GM10248 (cell line): ENCODE measurements around the gene GPS1.

Source experiments
- CTCF ChIA-PET: fragments of 300-600 bp; sonication (Branson Sonifier 250); formaldehyde crosslinking; extraction: SDS; loops from one replicate; lab custom pipeline; 2021; ENCODE audit warnings: antibody characterized with exemption; lab: Yijun Ruan, JAX
- POLR2A ChIA-PET: fragments of 350-650 bp; sonication (Branson Sonifier 250); formaldehyde crosslinking; extraction: SDS; loops from one replicate; lab custom pipeline; 2020; ENCODE audit warnings: antibody characterized with exemption; lab: Yijun Ruan, JAX
- DNase-seq: peaks from one replicate; pipeline ENCODE4 v3.0.0; 2012; ENCODE audit errors: extremely low spot score
- CTCF ChIP-seq: IDR thresholded peaks from 2 replicates; pipeline ENCODE4 v1.5.1; 2012; ENCODE audit warnings: mild to moderate bottlenecking, low read depth; ENCODE audit errors: extremely low read depth, missing control alignments, control extremely low read depth

GPS1 gene

GRCh38 chr17:82101301-82101715, 49.6 kb downstream of the GPS1 start:
- CTCF ChIA-PET, result no interaction called here
- DNase-seq, result no peak
- TF ChIP-seq CTCF, result no peak
- POLR2A ChIA-PET, result no interaction called here

- ChIA-PET CTCF (interaction anchor here (1.6 kb wide), 1 partner anchor 11 kb away, joined by 5 read pairs; no protein-coding TSS in a partner anchor), POLR2A (no interaction called here)
- DNase-seq, result no peak
- TF ChIP-seq CTCF, result no peak
Measured at GRCh38 chr17:82101767-82102679, 50.3 kb downstream of the GPS1 start.

GRCh38 chr17:82103553-82104451, 52.1 kb downstream of the GPS1 start:
- DNase-seq, result no peak
- ChIA-PET POLR2A (interaction anchor here (0.6 kb wide), 1 partner anchor 11 kb away, joined by 3 read pairs; no protein-coding TSS in a partner anchor), CTCF (interaction anchor here (0.9 to 1.9 kb wide), 5 partner anchors 10 to 144 kb away, joined by 3 to 5 read pairs (median 3); no protein-coding TSS in a partner anchor)
- no peak for TF ChIP-seq CTCF

DNA sequence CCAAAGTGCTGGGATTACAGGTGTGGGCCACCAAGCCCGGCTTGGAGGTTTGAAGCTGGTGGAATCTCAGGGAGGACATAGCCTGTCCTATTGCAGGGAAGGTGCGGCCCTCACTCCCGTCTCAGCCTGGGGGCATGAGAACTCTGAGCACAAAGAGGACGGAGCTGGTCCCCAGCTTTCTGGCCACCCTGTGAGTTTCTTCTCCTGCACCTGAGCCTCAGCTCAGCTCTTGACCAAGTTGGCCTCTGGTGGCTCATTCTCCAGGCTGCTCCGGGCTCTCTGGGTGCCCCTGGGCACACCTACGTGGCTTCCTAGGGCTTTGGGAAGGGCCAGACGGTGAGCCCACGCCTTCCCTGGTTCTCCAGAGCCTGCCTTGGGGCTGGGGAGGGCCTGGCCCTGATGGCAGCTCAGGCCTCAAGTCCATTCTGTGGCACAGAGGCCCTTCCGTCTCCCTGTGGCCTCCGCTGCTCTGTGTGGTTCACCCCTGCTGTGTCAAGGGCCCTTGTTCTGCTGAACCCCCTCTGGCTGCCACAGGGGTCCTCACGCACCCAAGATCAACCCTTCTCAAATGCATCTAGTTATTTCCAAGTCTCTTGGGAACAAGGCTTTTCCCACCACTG, 53.2 kb downstream of the GPS1 start:
- ChIA-PET CTCF (interaction anchor here (1.1 to 2.7 kb wide), 4 partner anchors 23 to 145 kb away, joined by 3 to 9 read pairs (median 6); no protein-coding TSS in a partner anchor), POLR2A (no interaction called here)
- no peak for DNase-seq
- TF ChIP-seq CTCF, result no peak

GRCh38 chr17:82105417-82105881, 53.8 kb downstream of the GPS1 start:
- DNase-seq, result no peak
- ChIA-PET POLR2A (interaction anchor here (1.0 kb wide), 1 partner anchor 9 kb away, joined by 4 read pairs; no protein-coding TSS in a partner anchor), CTCF (interaction anchor here (0.8 to 3.1 kb wide), 18 partner anchors 9 to 146 kb away, joined by 3 to 17 read pairs (median 4); partner anchors contain the start of gene DCXR)
- no peak for TF ChIP-seq CTCF
